Measurements from ENCODE around the gene CES1.
"Not testable (repeated sequence)": the region's sequence is repeated elsewhere in the genome, so short reads cannot be mapped to it uniquely, and the experiment has no call there.

CES1 gene

DNA sequence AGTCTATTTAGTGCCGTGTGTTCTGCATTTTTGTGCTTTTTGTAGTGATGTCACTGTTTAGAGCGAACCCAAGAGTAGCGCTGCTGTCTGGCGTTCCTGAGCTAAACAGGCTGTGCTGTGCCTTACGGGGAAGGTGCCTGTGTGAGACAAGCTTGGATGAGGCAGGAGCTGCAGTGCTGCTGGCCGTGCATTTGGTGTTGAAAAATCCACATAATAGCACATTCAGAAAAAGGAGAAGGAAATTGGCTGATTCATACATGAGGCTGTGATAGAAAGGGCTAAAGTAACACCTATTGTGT, 50.2 kb downstream of the CES1 start:
- DNase-seq = not testable (repeated sequence)

DNA sequence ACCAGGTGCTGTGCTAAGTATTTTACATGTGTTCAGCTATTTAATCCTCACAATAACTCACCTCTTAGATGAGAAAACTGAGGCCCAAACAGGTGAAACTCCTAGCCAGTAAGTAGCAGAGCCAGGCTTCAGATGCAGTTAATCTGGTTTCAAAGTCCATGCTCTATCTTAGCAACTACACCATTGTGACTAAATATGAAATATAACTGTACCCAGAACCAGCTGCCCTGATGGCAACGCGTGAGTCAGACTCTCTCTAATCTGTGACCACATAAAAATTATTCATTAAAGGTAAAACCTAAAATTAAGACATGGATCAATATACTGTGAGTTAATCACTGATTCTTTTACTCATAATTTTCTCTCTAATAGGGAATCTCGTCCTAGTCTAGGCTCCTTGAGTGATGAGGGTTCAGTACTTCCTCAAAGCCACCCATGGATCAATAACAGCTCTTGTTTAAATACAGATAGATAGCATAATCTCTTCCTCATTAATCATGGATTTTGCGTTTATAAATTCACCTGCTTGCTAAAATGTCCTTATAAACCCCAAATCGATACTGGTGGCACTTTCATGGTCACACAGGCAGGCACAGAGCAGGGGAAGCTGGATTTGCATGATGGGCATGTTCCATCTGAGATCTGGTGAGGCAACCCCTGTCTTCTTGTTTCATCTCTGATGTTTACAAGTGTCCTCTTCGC, 50.7 kb downstream of the CES1 start:
- not testable (repeated sequence) for DNase-seq

DNA sequence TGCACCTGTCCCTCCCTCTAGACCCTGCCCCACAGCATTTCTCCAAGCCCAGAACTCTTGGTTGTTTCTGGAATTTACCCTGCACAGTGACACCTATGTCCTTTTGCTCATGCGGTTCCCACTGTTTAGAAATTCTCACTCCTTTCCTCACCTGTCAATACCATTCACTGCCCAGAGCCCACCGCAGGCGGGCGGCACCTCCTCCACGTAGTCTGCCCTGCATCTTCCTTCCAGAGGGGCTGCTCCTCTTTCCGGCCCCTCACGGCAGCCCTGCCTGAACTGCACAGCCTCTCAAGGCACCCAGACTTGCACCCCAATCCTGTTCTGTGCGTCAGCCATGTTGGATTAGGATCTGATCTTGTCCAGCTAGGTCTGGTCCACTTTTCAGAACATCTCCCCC, 51.4 kb downstream of the CES1 start:
- not testable (repeated sequence) for DNase-seq

DNA sequence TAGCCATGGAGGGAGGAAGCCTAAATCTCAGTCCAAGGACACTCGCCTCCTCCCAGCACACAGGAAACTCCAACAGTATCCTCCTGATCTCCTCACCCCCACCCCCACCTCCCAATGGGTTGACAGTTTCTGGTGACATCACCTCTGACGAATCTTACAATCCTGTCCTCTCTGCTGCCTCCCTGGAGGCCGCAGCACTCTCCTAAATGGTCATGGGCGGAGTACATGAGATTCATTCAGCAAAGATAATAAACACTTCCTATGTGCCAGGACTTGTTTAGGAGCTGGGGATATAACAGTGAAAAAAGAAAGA, 52.8 kb downstream of the CES1 start:
- DNase-seq = not testable (repeated sequence)

DNA sequence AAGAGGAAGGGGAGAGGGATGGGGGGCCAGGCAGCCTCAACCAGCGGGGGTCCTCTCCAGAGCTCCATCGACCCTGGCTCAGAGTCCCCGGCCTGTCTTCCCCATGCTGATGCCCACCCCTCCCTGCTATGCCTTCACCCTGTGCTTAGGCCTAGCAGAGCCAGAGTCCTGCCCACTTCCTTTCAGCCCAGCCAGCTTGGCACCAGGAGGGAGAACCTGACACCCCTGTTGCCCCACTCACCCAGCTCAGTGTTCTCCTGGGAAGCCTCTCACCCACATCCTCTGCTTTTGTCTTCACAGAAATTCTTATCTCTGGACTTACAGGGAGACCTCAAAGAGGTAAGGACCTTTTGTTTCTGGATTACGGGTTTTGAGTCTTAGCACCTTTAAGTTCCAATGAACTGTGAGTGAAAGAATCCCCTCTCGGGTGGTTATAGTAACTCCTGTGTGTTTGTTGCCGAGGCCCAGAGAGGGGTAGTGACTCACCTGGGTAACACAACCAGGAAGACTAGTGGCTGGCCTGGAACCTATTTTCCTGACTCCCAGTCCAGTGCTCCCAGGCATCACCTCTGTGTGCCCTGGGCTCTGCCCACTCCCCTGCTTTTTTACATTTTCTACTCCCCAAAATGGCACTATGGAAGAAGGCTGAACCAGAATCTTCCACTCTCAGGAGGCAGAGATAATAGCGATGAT, 53.3 kb downstream of the CES1 start:
- DNase-seq = no peak

DNA sequence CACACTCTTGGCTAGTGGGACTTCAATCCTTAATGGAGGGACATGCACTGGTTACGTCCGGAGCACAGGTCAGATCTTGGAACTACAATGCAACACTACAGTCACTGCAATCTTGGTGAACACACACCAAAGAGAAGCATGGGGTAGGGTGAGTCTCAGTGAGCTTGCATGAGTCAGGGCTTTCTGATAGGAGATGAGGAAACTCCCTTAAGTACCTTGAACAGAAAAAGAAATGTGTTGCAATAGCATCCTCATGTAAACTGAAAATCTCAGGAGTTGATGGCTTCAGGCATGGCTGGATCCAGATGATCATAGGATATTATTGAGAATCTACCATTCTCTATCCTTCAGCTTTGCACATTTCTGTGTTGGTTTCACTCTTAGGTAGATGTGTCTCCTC, 54.1 kb downstream of the CES1 start:
- DNase-seq = no peak

DNA sequence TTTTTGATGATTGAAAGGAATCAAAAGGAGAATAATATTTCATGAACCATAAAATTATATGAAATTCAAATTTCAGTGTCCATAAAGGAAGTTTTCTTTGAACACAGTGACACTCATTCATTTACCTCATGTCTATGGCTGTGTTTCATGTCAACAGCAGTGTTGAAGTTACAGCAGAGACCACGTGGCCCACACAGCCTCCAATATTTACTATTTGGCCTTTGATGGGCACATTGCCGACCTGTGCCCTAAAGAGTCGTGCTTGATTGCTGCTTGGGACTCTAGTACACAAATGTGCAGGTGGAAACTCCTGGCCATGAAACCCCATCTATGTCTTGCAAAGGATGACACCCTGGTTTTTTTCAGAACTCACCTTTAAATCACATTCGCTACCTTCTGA, 57.0 kb downstream of the CES1 start:
- no peak for DNase-seq

DNA sequence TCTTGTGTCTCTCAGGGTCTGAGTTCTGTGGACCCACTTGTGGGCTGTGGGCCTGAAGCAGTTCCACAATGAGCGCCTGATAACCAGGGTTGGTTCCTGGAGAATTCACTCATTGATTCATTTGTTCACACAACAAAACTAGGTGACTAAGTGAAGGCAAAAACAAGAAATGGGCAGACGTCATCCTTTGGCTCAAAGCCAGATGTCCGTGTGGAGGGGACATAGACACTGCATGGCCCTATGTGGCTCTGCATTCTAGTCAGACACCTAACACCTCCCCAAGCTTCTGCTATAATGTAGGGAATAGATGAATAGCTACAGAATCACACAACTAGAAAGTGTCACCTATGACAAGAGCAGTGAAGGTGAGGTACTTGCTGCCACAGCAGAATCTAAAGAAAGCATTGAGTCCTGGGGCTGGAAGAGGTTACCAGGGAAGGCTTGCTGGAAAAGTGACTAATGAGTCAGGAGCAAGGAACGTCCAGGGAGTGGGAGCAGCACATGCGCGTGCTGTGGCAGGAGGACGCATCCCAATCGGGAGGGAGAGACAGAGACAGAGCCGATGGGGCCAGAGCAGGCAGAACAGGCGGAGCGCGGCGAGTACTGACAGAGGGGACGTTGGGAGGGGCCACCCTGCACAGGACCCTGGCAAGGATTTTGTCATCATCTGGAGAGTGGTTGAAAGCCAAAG, 58.9 kb downstream of the CES1 start:
- no peak for DNase-seq

DNA sequence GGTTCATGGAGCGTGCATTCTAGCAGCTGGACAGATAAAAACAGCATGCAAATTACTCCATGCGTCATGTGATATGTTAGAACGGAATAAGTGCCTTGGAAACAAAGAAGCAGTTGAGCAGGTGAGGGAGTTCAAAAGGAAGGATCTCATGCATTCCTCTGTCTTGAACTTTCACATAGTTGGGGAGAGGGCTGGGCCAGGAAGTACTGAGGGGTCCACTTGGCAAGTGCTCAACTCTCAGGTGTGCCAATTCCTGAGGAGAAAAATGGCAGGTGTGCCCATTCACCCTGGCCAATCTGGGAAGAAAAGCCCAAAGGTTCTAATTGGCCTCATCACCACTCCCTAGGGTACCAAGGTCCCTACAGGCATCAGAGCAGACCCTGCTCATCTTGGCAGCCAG, 67.7 kb downstream of the CES1 start:
- DNase-seq = no peak

DNA sequence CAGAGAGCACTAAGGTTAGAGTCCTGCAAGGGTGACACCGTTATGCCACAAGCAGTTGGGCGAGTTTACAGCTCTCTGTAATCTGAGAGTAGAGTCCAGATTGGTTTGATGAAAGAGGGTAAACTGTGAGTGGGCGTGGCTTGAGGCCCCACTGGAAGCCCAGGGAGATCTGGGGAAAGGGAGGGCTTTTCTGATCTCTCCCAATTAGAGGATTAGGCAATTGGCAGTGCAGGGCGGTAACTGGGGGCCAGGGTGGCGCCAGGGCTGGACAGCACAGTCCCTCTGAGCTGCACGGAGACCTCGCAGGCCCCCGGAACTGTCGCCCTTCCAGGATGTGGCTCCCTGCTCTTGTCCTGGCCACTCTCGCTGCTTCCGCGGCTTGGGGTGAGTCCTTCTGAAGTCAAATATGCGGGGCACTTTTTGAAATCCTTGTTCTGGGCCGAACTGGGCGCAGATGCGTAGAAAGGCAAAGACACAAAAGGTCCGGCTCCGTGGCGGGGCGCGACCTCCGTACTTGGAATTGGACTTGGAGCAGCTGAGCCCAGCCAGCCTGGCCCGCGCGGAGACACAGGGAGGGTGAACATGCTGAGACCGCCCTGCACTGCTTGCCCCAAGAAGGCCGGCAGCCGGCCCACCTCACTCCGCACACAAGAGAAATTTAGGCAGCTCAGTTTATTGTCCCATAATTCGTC, 72.4 kb downstream of the CES1 start:
- no peak for DNase-seq

DNA sequence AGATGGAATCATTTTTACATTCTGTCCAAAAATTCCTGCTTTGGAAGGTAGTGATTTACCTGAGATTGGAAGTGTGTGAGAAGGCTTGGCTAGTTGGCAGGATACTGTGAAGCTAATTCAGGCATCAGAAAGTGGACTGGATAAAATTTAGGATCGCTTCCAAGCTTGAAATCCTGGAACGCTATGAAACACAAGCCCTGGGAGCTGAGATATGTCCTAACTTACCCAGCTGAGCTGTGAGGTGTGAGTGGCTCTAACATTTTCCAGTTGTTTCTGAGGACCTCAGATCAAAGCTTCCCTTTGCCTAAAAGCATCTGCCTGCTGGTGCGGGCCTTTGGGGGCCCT, 73.0 kb downstream of the CES1 start:
- DNase-seq = not testable (repeated sequence)

DNA sequence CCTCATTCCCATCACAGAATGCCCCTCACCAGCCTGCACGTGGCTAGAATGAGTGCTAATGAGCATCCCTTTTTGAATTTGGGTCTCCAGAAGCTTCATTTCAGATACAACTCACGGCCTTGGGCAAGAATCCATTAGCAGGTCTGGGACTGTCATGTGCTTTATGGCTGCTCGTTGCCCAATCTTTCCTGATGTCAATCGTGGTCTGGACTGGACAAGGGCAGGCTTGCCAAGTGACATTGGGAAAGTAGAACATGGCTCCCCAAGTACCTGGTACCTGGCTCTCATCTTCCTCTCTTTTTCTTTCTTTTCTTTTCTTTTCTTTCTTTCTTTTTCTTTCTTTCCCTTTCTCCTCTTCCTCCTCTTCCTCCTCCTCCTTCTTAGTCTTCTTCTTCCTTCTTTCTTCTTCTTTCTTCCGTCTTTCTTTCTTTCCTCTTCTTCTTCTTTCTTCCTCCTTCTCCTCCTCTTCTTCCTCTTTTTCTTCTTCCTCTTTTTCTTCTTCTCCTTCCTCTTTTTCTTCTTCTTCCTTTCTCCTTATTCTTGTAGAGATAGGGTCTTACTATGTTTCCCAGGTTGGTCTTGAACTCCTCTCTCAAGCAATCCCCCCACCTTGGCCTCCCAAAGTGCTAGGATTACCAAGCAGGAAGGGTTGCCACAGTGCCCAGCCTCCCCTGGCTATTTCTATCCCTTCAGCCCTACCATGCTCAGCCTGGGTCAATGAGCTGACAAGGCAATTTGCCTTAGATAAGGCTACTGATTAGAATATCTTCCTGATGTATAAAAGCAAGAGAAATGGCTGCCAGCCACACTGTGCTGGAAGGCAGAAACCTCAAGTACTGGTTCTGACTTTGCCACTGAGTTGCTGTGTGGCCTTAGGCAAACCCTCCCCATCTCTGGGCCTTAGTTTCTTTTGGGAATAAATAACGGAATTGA, 75.0 kb downstream of the CES1 start:
- not testable (repeated sequence) for DNase-seq

DNA sequence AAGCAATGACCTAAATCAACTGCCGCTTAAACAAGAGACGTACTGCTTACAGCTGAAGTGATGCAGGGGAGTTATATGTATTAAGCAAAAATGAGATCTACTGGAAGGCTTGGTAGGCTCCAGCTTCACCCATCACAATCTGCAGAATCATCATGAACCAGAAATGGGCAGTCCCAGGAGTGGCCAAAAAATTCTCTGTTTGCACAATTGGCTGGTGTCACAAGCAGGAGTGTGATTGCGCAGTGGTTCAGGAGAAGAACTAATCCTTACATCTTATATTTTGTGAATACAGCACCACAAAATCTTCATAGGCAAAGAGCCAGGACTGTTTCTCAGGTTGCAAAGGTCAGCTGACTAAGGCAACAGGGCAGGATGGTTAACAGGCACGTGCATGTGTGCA, 75.9 kb downstream of the CES1 start:
- no peak for DNase-seq

DNA sequence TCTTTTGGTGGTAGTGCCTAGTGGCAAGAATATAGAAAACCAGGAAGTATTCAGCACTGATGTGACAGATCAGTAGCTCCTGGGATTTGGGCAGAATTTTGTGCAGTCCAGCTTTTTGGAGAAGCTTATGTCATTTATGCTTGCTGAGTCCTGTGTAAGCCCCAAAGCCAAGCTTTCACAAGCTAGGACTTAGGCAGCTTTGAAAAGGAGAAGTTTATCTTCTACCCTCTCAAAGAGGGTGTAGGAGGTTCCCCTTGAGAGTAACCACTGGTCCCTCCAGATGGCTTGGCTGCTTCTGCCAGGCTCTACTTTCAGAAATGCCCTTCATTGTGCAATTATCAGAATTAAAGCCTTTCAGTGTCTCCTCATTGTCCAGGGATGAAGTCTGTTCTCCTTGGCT, 78.8 kb downstream of the CES1 start:
- DNase-seq = no peak

DNA sequence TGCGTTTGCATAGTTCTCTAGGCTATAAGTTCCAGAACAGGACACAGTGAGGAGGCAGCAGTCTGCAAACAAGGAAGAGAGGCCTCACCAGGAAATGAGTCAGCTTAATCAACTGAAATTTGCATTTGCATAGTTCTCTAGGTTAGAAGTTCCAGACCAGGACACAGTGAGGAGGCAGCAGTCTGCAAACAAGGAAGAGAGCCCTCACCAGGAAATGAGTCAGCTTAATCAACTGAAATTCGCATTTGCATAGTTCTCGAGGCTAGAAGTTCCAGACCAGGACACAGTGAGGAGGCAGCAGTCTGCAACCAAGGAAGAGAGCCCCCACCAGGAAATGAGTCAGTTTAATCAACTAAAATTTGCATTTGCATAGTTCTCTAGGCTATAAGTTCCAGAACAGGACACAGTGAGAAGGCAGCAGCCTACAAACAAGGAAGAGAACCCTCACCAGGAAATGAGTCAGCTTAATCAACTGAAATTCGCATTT, 79.7 kb downstream of the CES1 start:
- not testable (repeated sequence) for DNase-seq
